Amniotic epithelial cell (primary cell): ENCODE measurements around the gene EVX2.

Source experiments
- DNase-seq: peaks from one replicate; pipeline ENCODE4 v3.0.0-alpha.2; 2010; ENCODE audit warnings: low read depth

Gene EVX2

GRCh38 chr2:176082824-176083751, 674 bp downstream of the EVX2 start:
- DNase-seq, result no peak

GRCh38 chr2:176082525-176082823, 1.3 kb downstream of the EVX2 start:
- no peak for DNase-seq

GRCh38 chr2:176081837-176082524, 1.8 kb downstream of the EVX2 start:
- no peak for DNase-seq

GRCh38 chr2:176081376-176081836, 2.4 kb downstream of the EVX2 start:
- no peak for DNase-seq

- no peak for DNase-seq
Measured at GRCh38 chr2:176080540-176081375, 3.0 kb downstream of the EVX2 start.

- DNase-seq, result no peak
Measured at GRCh38 chr2:176079831-176080539, 3.8 kb downstream of the EVX2 start.

- no peak for DNase-seq
Measured at GRCh38 chr2:176079285-176079830, 4.4 kb downstream of the EVX2 start.

GRCh38 chr2:176078541-176079284, 5.0 kb downstream of the EVX2 start:
- no peak for DNase-seq

- no peak for DNase-seq
Measured at GRCh38 chr2:176076796-176077195, 7.0 kb downstream of the EVX2 start.

- no peak for DNase-seq
Measured at GRCh38 chr2:176076063-176076462, 7.7 kb downstream of the EVX2 start.

- DNase-seq, result no peak
Measured at GRCh38 chr2:176075481-176075880, 8.3 kb downstream of the EVX2 start.

- DNase-seq, result no peak
Measured at GRCh38 chr2:176074919-176075425, 8.8 kb downstream of the EVX2 start.

GRCh38 chr2:176072951-176073904, 10.5 kb downstream of the EVX2 start:
- no peak for DNase-seq

- DNase-seq, result no peak
Measured at GRCh38 chr2:176072292-176072669, 11.5 kb downstream of the EVX2 start.

- DNase-seq, result no peak
Measured at GRCh38 chr2:176071330-176072291, 12.2 kb downstream of the EVX2 start.

GRCh38 chr2:176068419-176068832, 15.3 kb downstream of the EVX2 start:
- DNase-seq, result no peak

- no peak for DNase-seq
Measured at GRCh38 chr2:176067589-176068418, 16.0 kb downstream of the EVX2 start.
